ENCODE measurements around the gene LHFPL2.
"Not testable (repeated sequence)": the region's sequence is repeated elsewhere in the genome, so short reads cannot be mapped to it uniquely, and the experiment has no call there.

The LHFPL2 gene

GRCh38 chr5:78458843-78459242 is 189.7 kb downstream of the LHFPL2 start:
- peaks cover 6% of the 10 kb centered on the region for H3K36me3 ChIP-seq (ENCODE audit: control insufficient read depth, insufficient read depth, low read length)
- no peak overlapping the region for H3K4me3 ChIP-seq (ENCODE audit: insufficient read depth, low read depth, low read length, poor library complexity, severe bottlenecking)
- no peak overlapping the region for H3K27ac ChIP-seq (ENCODE audit: insufficient read depth, low read length, poor library complexity, severe bottlenecking)
- no peak for DNase-seq
- H3K27me3 ChIP-seq (replicated peaks; ENCODE audit: control insufficient read depth, insufficient read depth, low read length, poor library complexity, severe bottlenecking) = no peaks in the 10 kb centered on the region
- H3K9me3 ChIP-seq (ENCODE audit: control insufficient read depth, low read length) = no peaks in the 10 kb centered on the region
- no peaks in the 10 kb centered on the region for H3K4me1 ChIP-seq (ENCODE audit: control insufficient read depth, insufficient read depth, low read length, poor library complexity, severe bottlenecking)

- not testable (repeated sequence) for H3K9me3 ChIP-seq (ENCODE audit: control insufficient read depth, low read length); DNase-seq; H3K27ac ChIP-seq (ENCODE audit: insufficient read depth, low read length, poor library complexity, severe bottlenecking); H3K4me1 ChIP-seq (ENCODE audit: control insufficient read depth, insufficient read depth, low read length, poor library complexity, severe bottlenecking); H3K4me3 ChIP-seq (ENCODE audit: insufficient read depth, low read depth, low read length, poor library complexity, severe bottlenecking); H3K27me3 ChIP-seq (replicated peaks; ENCODE audit: control insufficient read depth, insufficient read depth, low read length, poor library complexity, severe bottlenecking); H3K36me3 ChIP-seq (ENCODE audit: control insufficient read depth, insufficient read depth, low read length)
These were observed 191.1 kb downstream of the LHFPL2 start for GRCh38 chr5:78457507-78457906.

GRCh38 chr5:78449103-78449502 is 199.5 kb downstream of the LHFPL2 start:
- H3K4me1 ChIP-seq (ENCODE audit: control insufficient read depth, insufficient read depth, low read length, poor library complexity, severe bottlenecking) = no peaks in the 10 kb centered on the region
- no peaks in the 10 kb centered on the region for H3K9me3 ChIP-seq (ENCODE audit: control insufficient read depth, low read length)
- H3K27ac ChIP-seq (ENCODE audit: insufficient read depth, low read length, poor library complexity, severe bottlenecking) = no peak overlapping the region
- H3K36me3 ChIP-seq (ENCODE audit: control insufficient read depth, insufficient read depth, low read length) = no peaks in the 10 kb centered on the region
- H3K4me3 ChIP-seq (ENCODE audit: insufficient read depth, low read depth, low read length, poor library complexity, severe bottlenecking) = no peak overlapping the region
- DNase-seq = no peak
- H3K27me3 ChIP-seq (replicated peaks; ENCODE audit: control insufficient read depth, insufficient read depth, low read length, poor library complexity, severe bottlenecking) = no peaks in the 10 kb centered on the region

- Histone ChIP-seq H3K4me1 (ENCODE audit: control insufficient read depth, insufficient read depth, low read length, poor library complexity, severe bottlenecking) (no peaks in the 10 kb centered on the region), H3K36me3 (ENCODE audit: control insufficient read depth, insufficient read depth, low read length) (no peaks in the 10 kb centered on the region), H3K27me3 (replicated peaks; ENCODE audit: control insufficient read depth, insufficient read depth, low read length, poor library complexity, severe bottlenecking) (no peaks in the 10 kb centered on the region), H3K4me3 (ENCODE audit: insufficient read depth, low read depth, low read length, poor library complexity, severe bottlenecking) (no peak overlapping the region), H3K27ac (ENCODE audit: insufficient read depth, low read length, poor library complexity, severe bottlenecking) (no peak overlapping the region), H3K9me3 (ENCODE audit: control insufficient read depth, low read length) (no peaks in the 10 kb centered on the region)
- DNase-seq = no peak
These were observed 200.7 kb downstream of the LHFPL2 start for GRCh38 chr5:78447775-78448424.
